HTR-8/SVneo (cell line): ENCODE results near the gene OR4E1.
A peak's percentile ranks its signal among the peaks of the same experiment; 100 is the strongest.
"Not testable (repeated sequence)": the region's sequence is repeated elsewhere in the genome, so short reads cannot be mapped to it uniquely, and the experiment has no call there.

ENCODE experiments used
- DNase-seq: peaks from one replicate; pipeline ENCODE4 v3.0.0; 2011; ENCODE audit warnings: low spot score, mixed read lengths; ENCODE audit not compliant: insufficient read length
- FAIRE-seq: peaks from 2 replicates; lab custom pipeline; 2011; peaks lifted over from hg19 to GRCh38; lab: Jason Lieb, UNC

OR4E1 gene, protein sequence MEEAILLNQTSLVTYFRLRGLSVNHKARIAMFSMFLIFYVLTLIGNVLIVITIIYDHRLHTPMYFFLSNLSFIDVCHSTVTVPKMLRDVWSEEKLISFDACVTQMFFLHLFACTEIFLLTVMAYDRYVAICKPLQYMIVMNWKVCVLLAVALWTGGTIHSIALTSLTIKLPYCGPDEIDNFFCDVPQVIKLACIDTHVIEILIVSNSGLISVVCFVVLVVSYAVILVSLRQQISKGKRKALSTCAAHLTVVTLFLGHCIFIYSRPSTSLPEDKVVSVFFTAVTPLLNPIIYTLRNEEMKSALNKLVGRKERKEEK

DNA sequence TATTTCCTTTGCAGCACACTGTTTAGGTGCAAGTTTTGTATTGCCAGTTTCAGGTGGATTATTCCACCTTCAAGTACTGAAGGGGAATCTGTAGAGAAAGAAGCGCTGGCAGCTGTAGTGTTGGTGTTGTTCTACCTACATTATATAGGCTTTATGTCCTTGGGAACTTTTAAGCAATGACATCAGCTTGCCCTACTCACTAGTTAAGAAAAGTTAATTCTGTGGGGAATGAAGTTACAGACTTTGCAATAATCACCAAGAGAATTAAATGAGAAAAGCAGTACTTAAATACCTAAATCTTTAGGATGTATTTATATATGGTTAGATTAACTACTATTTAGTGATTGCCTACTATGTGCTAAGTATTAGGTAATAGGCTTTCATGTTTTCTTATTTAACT is at the start of gene OR4E1:
Gene OR4E1 (minus strand): TSS at position 101 of the 400 bp plus-strand sequence. CDS start 2,883 bp downstream, outside the sequence.
- DNase-seq (no peak), FAIRE-seq (no peak)

DNA sequence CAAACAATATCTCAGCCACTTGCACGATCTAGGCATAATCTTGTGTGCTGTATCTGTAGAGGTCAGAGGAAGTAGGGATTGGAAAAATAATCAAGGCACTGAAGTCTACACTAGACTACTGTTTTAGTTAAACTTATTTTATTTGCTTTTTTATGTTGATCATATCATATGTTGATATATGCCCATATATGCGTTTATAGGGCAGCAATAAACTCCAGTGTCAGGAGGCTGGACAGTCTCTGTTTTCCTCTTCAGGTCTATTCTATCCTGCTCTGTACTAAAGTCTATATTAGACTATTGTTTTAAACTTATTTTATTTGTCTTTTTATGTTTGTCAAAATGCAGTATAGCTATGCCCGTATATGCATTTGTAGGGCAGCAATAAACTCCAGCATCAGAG is 47.9 kb upstream of the OR4E1 start:
- FAIRE-seq (no peak), DNase-seq (no peak)

DNA sequence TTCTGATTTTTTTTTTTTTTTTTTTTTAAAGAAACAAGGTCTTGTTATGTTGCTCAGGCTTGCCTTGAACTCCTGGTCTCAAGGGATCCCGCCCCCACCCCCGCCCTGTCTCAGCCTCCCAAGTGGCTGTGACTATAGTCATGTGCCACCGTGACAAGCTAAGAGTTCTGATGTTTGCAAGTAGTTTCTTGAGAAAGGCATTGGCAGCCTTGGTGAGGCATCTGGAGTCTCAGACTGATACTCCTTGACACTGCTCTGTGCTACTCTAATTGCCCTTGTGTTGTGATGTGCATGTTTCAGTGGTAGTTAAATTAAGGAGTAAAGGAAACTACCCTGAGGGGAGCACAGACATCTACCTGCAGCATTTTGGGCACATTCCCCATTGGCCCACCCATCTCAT is 46.2 kb upstream of the OR4E1 start:
- DNase-seq (no peak), FAIRE-seq (no peak)

DNA sequence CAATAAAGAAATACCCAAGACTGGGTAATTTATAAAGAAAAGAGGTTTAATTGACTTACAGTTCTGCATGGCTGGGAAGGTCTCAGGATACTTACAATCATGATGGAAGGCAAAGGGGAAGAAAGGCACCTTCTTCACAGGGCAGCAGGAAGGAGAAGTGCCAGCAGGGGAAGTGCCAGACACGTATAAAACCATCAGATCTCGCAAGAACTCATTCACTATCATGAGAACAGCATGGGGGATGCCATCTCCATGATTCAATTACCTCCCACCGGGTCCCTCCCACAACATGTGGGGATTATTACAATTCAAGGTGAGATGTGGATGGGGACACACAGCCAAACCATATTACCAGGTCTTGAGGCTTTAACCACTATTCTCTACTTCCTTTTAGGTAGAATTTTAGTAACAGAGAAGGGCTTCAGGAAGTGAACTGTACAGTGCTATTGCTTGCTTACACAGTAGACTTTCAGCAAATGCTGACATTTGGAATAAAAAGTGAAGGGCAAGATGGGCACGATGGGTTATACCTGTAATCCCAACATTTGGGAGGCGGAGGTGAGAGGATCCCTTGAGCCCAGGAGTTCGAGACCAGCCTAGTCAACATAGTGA is 40.8 kb upstream of the OR4E1 start:
- FAIRE-seq (no peak), DNase-seq (no peak)

DNA sequence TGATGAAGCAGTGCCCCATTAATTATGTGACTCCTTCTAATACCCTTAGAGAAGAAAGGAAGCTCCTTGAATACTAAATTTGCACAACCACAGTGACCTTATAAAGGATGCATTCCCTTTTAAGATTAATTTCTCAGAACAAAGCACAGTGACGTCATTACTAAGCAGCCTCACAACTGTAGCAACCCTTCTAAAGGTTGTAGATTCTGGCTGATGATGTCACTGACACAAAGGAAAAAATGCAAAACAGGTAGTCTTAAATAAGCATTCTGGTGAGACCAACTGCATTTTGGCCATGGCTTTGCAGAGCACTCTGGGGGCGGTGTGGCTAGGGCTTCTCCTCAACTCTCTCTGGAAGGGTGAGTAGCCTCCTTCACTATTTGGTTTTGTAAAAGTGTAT is 38.4 kb upstream of the OR4E1 start:
- FAIRE-seq, result no peak

DNA sequence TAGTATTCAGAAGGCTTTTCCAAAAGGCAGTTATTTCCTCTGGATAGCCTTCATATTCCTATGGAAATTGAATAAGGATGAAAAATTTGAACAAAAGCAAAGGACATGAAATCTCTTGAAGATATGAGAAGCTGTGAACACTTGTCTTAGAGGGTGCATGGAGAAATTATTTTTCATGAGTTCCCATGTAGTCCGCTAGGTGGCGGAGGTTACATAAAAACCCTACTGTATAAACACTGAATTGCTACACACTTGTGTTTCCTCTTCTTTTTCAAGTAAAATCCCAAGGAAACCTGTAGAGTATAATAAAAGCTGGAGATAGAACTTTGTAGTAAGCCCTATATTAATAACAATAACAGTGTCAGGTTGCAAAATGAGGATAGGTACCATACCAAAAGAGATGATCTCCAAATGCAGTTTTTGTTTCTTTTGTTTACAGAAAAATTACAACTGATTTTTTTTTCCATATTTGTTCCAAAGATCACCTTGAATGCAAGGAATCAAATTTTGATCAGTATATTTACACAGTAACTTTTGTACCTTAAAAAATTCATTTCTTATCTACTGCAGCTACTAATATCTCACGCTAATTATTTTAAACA is 37.8 kb upstream of the OR4E1 start:
- FAIRE-seq, result no peak
- peak; percentile 25 for DNase-seq

More for the DNA sequence above, 38.4 kb upstream of the OR4E1 start:
- no peak for DNase-seq

DNA sequence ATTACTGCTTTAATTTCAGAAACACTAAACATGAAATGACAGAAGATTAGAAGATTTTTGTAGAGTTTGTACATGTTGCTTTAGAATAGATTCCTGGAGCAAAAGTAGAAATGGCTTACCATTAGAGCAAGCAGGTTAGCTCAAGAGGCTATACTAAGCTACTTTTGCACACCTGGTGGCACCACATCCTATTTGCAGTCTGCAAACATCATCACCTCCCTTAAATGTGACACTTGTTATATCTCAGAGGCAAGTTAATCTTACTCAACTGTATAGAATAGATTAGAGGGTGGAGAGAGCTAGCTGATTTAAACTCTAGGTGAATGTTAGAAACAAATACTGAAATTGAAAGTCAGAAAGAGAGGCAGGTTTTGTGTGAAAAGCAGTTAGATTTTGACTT is 30.7 kb upstream of the OR4E1 start:
- FAIRE-seq (no peak), DNase-seq (no peak)

DNA sequence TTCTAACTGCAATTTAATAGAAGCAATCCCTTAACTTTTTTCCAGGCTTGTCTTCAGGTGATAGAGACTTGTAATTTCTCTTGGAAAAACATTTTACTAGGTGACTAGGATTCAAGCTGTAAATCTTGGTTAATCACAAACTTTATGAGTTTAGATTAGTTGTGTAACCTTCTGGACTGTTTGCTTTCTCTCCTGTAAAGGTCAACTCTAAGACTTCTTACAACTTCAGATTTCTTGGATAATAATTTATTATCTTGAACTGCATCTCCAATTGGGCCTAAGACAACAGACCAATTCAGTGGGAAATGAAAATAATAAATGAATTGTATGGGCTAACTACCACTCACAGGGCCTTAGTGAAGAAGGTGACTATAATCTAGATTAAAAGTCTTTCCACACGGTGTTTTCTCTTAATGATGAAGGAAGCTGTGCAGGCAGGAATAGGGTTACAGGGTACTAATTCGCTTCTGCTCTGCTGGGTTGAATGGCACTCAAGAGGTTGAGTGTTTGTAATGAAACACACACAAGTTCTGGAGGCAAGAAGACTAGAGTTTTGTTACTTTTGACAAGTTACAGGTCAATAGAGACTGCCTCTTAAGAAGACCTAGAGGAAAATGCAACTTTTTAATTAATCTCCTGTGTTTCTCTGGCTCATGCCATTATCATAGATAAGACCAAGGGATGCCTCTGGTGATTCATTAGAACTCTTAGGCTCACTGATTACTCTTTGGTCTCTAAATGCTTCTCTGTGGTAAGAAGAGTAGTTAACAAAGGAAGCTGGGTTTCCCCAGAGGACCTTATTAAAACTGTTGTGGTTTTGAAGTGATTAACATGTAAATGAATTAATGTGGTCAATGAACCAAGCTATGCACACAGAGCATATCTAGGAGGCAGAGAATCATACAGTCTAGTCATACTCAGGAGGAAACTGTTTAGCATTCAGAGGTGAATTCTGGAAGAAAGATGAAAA is 30.0 kb upstream of the OR4E1 start:
- FAIRE-seq, result no peak
- DNase-seq, result no peak

DNA sequence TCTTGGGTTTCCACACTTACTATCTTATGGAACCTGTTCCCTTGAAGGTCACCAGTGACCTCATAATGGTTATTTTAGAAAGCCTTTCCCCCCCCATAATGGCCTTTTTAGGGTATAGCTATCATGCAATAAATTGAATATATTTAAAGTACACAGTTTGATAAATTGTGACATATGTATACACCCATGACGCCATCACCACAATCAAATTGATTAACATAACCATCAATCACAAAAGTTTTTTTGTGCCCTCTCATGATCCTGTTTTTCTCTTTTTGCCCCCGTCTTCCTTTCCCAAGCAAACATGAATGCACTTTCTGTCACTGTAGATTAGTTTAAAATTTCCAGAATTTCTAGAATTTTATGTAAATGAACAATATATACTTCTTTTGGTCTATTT is 28.7 kb upstream of the OR4E1 start:
- FAIRE-seq (no peak), DNase-seq (no peak)

DNA sequence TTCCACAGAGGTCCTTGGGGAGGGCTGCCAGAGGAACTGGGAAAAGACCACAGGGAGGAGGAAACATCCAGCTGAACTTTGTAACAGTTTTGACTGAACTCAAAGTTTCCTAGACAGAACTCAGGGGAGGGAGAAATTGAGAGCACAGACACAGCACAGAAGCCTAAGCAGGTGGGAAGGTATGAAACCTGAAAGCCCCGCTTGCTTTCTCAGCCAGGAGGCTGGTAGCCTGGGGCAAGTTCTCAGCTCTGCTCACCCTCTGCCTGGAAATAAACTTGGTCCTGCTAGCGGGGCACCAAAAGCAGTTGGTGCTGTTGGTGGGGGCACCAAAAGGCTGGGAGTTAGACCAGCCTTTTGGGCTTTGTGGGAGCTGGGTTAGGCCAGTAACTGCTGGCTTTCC is 25.9 kb upstream of the OR4E1 start:
- DNase-seq, result no peak
- no peak for FAIRE-seq

DNA sequence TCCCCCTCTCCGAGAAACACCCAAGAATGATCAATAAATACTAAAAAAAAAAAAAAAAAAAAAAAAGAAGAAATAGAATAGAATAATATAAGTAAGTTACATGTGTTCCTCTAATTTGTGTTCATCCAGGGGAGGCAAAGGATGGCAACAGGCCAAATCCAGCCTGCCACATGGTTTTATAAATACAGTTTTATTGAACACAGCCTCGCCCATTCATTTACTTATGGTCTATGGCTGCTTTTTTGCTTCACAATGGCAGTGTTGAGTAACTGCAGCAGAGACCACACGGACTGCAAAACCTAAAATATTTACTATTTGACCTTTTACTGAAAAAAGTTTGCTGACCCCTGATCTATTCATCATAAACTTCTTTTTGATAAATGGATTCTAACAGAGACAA is 24.9 kb upstream of the OR4E1 start:
- not testable (repeated sequence) for DNase-seq, FAIRE-seq

DNA sequence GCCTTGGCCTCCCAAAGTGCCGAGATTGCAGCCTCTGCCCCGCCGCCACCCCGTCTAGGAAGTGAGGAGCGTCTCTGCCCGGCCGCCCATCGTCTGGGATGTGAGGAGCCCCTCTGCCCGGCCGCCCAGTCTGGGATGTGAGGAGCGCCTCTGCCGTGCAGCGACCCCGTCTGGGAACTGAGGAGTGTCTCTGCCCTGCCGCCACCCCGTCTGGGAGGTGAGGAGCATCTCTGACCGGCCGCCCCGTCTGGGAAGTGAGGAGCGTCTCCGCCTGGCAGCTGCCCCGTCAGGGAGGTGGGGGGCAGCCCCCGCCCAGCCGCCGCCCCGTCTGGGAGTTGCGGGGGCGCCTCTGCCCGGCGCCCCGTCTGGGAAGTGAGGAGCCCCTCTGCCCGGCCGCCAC is 24.0 kb upstream of the OR4E1 start:
- DNase-seq, FAIRE-seq: not testable (repeated sequence)

DNA sequence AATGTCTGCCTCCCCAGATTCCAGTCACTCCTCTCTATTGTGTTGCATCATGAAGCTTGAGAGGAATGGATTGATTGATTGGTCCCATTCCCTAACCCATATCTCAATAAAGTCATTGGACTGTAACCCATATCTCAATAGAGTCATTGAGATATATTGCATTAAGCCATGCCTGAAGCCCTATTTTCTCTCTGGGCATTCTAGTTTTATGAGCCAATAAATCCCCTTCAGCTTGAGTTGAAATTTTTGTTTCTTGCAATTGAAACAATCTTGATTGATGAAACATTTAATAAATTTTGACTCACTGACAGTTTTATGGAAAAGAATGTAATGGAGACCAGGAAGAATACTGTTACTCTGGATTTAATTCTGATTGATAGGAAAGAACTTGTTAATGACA is 20.8 kb upstream of the OR4E1 start:
- DNase-seq (no peak), FAIRE-seq (no peak)

DNA sequence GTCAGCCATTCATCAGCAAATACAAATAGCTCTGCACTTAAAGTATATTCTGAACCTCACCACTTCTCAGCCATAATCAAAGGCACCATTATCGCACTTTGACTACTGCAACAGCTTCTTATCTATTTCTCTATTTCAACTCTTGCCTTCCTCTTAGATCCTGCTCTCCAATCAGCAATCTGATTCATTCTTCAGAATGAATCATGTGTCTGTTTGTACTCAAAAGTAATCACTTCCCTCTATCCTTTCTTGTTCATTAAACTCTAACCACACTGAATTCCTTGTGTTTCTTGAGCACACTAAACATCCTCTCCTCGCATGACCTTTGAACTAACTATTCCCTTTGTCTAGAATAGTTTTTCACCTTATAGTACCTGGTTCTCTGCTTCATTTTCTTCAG is 12.8 kb upstream of the OR4E1 start:
- DNase-seq (no peak), FAIRE-seq (no peak)

DNA sequence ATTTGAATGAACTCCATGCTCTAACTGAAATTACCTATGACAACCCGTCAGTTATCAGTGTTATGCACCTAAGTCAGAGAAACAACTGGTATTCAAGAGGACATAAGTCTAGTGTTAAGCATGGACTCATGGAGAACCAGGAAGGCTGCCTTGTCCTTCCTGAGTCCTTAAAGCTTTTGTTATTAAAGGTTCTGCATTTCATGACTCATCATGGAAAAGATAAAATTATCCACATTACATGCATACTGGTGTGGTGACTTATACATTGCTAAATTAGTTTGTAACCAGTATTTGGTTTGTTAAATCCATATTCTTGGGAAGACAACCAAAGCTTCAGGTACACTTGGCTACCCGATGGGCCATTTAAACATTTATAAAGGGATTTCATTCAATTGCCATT is 6.5 kb upstream of the OR4E1 start:
- DNase-seq (no peak), FAIRE-seq (no peak)

DNA sequence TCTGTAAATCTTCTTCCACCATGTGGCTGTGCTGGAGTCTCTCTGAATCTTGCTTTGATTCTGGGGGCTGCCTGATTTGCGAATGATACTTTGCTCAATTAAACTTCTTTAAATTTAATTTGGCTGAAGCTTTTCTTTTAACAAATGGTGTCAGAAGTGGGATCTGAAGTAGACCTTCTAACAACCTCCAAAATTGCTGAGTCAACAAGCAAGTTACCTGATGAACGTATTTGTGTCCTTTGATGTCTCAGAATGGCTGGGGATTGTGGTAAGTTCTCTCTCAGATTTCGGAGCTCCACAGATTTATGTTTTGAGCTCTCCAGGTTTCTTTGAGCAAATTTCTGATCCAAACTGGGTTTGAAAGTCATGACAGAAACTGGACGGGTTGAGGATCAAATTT is 1.9 kb upstream of the OR4E1 start:
- DNase-seq, result no peak
- no peak for FAIRE-seq

DNA sequence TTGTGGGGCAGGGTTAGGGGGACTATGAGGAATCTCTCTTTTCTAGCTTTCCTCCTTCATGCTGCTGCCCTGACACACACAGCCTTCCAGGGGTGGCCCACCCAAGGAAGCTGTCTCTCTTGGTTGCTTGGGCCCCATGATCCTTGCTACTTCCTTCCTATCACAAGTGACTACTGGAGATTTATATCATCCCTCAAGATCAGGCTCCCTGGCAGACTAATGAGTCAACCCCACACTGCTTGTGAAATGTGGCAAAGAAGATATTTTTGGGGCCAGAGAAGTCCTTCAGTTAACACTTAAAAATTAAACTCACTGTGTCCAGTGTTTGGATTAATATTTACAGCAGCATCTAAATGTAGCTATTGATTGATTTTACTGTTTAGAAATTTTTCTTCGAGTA is 1.5 kb downstream of the OR4E1 start:
- peak; percentile 12 for DNase-seq
- FAIRE-seq, result no peak

DNA sequence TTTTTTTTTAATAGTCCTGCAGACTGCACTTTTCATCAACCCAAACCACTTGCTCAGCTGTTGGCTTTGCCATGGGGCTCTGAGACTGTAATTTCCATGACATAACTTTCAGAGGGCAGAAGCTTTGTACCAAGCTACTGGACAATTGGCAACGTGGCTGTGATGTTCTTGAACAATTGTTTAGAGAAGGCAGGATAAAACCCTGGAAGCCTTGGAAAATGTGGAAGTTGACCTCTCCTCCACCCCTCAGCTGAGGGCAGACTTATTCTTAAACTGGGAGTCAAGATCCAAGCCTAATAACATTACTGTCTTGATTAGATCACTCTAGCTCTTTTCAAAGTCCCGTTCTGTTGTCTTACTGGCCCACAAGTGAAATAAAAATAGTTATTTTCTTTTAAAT is 2.2 kb downstream of the OR4E1 start:
- FAIRE-seq, result no peak

DNA sequence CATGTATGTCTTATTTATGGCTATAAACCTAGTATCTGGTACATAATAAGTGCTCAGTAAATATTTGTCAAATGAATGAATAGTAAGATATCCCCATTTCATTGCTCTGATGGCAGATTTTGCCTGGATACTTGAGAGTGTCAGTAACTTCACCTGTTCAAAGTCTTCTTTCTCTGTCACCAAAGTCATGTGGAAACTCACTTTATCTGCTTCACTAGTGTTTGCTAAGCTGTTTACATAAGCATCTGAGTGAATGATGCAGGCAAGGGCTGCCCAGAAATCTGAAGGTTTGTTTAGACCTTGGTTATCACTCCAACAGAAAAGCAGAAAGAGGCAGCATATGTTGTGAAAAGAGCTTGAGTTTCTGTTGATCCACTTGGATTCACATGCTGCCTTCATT is 4.3 kb downstream of the OR4E1 start:
- DNase-seq (no peak), FAIRE-seq (no peak)

More for the DNA sequence above, 2.2 kb downstream of the OR4E1 start:
- DNase-seq, result no peak

DNA sequence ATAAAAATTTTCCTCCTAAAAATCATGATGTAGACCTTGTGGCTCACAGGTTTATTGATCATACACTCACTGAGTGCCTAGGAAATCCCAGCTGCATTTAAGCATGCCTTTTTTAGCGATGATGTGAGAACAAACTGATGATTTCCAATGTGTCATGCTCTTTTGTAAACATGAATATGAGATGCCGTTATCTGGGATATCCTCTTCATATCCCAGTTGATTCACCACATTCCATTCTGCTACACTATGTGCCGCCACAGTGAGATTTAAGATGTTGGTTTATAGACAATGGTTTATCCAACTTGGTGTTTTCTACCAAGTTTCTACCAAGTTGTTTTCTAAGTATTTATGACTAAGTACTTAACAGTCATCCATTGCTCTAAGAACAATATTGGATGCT is 5.2 kb downstream of the OR4E1 start:
- DNase-seq (peak; percentile 51), FAIRE-seq (peak; percentile 67)
